GM12878 (cell line): ENCODE data around the gene PKM. TPM values are rescaled to one million over a fixed set of nuclear protein-coding genes. Genes with fewer than 3 reads are reported as not detected.
"Not testable (repeated sequence)": the region's sequence is repeated elsewhere in the genome, so short reads cannot be mapped to it uniquely, and the experiment has no call there.

Experiments used
- ATAC-seq: fragments of 200-7000 bp; cut with Tn5 transposase; 3 replicates; pipeline ENCODE4 v1.9.1; 2020; ENCODE audit warnings: mild to moderate bottlenecking, moderate library complexity
- BruUV-seq: library from RNA; stranded (reverse); fragments of 400-500 nt; replicated peaks from 2 replicates; lab custom pipeline; 2021; lab: Mats Ljungman, UMichigan
- CTCF ChIA-PET: fragments of 300-600 bp; sonication (Branson Sonifier 250); formaldehyde crosslinking; extraction: SDS; loops from one replicate; lab custom pipeline; 2021; ENCODE audit warnings: inconsistent platforms; lab: Yijun Ruan, JAX
- POLR2A ChIA-PET: fragments of 350-600 bp; formaldehyde crosslinking; extraction: SDS; loops from one replicate; lab custom pipeline; 2021; ENCODE audit warnings: inconsistent platforms; lab: Charles Lee
- RAD21 ChIA-PET: fragments of 300-600 bp; sonication (Branson Sonifier 250); formaldehyde crosslinking; loops from one replicate; lab custom pipeline; 2023; ENCODE audit warnings: antibody characterized with exemption; ENCODE audit not compliant: unreplicated experiment; lab: Charles Lee
- SMC1A ChIA-PET: fragments of 300-600 bp; sonication (Branson Sonifier 250); formaldehyde crosslinking; loops from one replicate; lab custom pipeline; 2023; ENCODE audit not compliant: unreplicated experiment, uncharacterized antibody; lab: Charles Lee
- DNase-seq: peaks from one replicate; pipeline ENCODE4 v3.0.0-alpha.2; 2011; ENCODE audit warnings: low read depth, low spot score
- FAIRE-seq: peaks from 3 replicates; lab custom pipeline; 2011; peaks lifted over from hg19 to GRCh38; lab: Jason Lieb, UNC
- H2AFZ ChIP-seq: 2 replicates; pipeline ENCODE4 v1.6.0; 2011; ENCODE audit warnings: low read depth, low read length, control low read depth; ENCODE audit not compliant: control insufficient read depth
- H3K27ac ChIP-seq: 2 replicates; pipeline ENCODE4 v1.5.1; 2011; ENCODE audit warnings: control low read depth; ENCODE audit not compliant: control insufficient read depth, insufficient read depth
- H3K27me3 ChIP-seq, 2 experiments: replicated peaks in 1 of 2; 2 replicates each; pipeline versions ENCODE4 v1.6.0 to v1.6.1; 2011; ENCODE audit warnings: low read length in 1 of 2; ENCODE audit not compliant: control insufficient read depth in 2 of 2, insufficient read depth in 2 of 2
- H3K36me3 ChIP-seq, 2 experiments: 2 replicates each; pipeline ENCODE4 v1.5.1; 2011; ENCODE audit warnings: low read length in 1 of 2; ENCODE audit not compliant: control insufficient read depth in 2 of 2, insufficient read depth in 2 of 2
- H3K4me1 ChIP-seq: 2 replicates; pipeline ENCODE4 v1.6.1; 2011; ENCODE audit warnings: mild to moderate bottlenecking, low read length, moderate library complexity, mixed read lengths; ENCODE audit not compliant: control insufficient read depth, insufficient read depth
- H3K4me2 ChIP-seq: 2 replicates; pipeline ENCODE4 v1.6.0; 2011; ENCODE audit warnings: control low read depth; ENCODE audit not compliant: control insufficient read depth, insufficient read depth
- H3K4me3 ChIP-seq: fragments of 200-600 bp; sonication (generic); 2 replicates; pipeline ENCODE4 v1.5.1; 2016
- H3K79me2 ChIP-seq: 2 replicates; pipeline ENCODE4 v1.6.0; 2011; ENCODE audit warnings: low read length; ENCODE audit not compliant: control insufficient read depth, insufficient read depth
- H3K9ac ChIP-seq: 2 replicates; pipeline ENCODE4 v1.8.0; 2011; ENCODE audit warnings: low read length, control low read depth, mixed read lengths; ENCODE audit not compliant: control insufficient read depth, insufficient read depth
- H3K9me3 ChIP-seq: replicated peaks from 3 replicates; pipeline ENCODE4 v1.5.1; 2011; ENCODE audit warnings: mild to moderate bottlenecking, low read length; ENCODE audit not compliant: control insufficient read depth, insufficient read depth
- H4K20me1 ChIP-seq: 2 replicates; pipeline ENCODE4 v1.6.0; 2011; ENCODE audit not compliant: control insufficient read depth, insufficient read depth
- CREM ChIP-seq: IDR thresholded peaks from 2 replicates; pipeline ENCODE4 v1.6.1; 2014; ENCODE audit warnings: antibody characterized with exemption, low read depth
- NFXL1 ChIP-seq: fragments of 450-650 bp; IDR thresholded peaks from 2 replicates; pipeline ENCODE4 v1.6.1; 2017; ENCODE audit warnings: antibody characterized with exemption, mild to moderate bottlenecking, borderline replicate concordance
- RCOR1 ChIP-seq: conservative IDR thresholded peaks from 2 replicates; pipeline ENCODE4 v1.6.1; 2012; ENCODE audit warnings: low read depth, low read length, improper control_type of control experiment
- WGBS: methylation state at CpG from one replicate; pipeline ENCODE4 v1.1.6; 2016; ENCODE audit warnings: low lambda C conversion rate; ENCODE audit not compliant: insufficient replicate concordance, insufficient coverage; ENCODE audit errors: missing lambda C conversion rate; 5-methylcytosine and 5-hydroxymethylcytosine counted together
- in situ Hi-C: fragments of 300-500 bp; cut with MboI; formaldehyde crosslinking; loops from 9 replicates; pipeline ENCODE4 v1.14.3; 2018; ENCODE audit warnings: mixed read lengths
- intact Hi-C: fragments of 100-400 bp; cut with micrococcal nuclease; formaldehyde crosslinking; loops from one replicate; pipeline ENCODE4 v1.14.2; 2022; ENCODE audit not compliant: unreplicated experiment
- polyA plus RNA-seq, 11 experiments: library from polyadenylated mRNA; depleted of rRNA in 4 of 11; unstranded in 6 of 11; stranded (reverse) in 5 of 11; fragments of >200 nt; fragmentation: Nextera tagmentation in 4 of 11; fragmentation: Illumina TruSeq in 1 of 11; extraction: Ambion mirVana in 4 of 11; extraction: Trizol in 1 of 11; gene quantifications; 1 replicate in 1 of 11; 2 replicates in 10 of 11; pipeline versions ENCODE4 v1.2.1 to v1.2.3, GENCODE V29; 2011 to 2016; ENCODE audit warnings: inconsistent platforms in 2 of 11, missing spikeins in 2 of 11, low read depth in 1 of 11
- total RNA-seq, 4 experiments: library from RNA; depleted of rRNA in 3 of 4; stranded (reverse); fragments of >200 nt in 3 of 4; fragmentation: Illumina TruSeq in 1 of 4; extraction: Trizol in 1 of 4; gene quantifications; 2 replicates each; pipeline versions ENCODE4 v1.2.1 to v1.2.3, GENCODE V29; 2013 to 2021
- TF ChIP-seq, protein P1 (sequence below): IDR thresholded peaks from 2 replicates; pipeline ENCODE4 v1.6.1; 2011; ENCODE audit warnings: borderline replicate concordance, low read depth, mild to moderate bottlenecking, moderate library complexity, low read length; ENCODE audit not compliant: insufficient read depth, poor library complexity, severe bottlenecking

Gene PKM
- total and polyA plus RNA-seq, 10 of the 15 experiments (the other 5 are each of a cell fraction or from before 2014, with no cell fraction given), result 491 to 2,011 (median 1,433) TPM

DNA sequence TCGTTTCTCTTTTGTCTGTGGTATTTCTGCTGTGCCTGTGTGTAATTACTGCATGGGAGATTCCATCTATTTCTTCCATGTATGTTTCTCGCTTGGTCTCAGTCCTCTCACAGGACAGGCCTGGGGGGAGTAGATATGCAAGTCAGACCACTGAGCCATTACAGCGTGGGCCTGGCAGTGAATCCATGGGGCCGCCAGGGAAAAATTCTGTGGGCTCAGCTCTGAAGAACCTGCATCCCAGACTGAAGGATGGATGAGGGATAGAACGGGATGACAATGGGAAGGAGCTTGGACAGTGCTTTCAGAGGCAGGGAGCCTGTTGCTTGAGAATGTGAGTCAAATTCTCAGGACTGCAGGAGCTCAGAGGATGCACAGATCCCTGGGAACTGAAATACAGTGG, 58.2 kb downstream of the PKM start (continued):
- no peak for TF ChIP-seq RCOR1
- no peak for TF ChIP-seq NFXL1
- TF ChIP-seq, protein P1, sequence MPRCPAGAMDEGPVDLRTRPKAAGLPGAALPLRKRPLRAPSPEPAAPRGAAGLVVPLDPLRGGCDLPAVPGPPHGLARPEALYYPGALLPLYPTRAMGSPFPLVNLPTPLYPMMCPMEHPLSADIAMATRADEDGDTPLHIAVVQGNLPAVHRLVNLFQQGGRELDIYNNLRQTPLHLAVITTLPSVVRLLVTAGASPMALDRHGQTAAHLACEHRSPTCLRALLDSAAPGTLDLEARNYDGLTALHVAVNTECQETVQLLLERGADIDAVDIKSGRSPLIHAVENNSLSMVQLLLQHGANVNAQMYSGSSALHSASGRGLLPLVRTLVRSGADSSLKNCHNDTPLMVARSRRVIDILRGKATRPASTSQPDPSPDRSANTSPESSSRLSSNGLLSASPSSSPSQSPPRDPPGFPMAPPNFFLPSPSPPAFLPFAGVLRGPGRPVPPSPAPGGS, result no peak
- no peak for TF ChIP-seq CREM

DNA sequence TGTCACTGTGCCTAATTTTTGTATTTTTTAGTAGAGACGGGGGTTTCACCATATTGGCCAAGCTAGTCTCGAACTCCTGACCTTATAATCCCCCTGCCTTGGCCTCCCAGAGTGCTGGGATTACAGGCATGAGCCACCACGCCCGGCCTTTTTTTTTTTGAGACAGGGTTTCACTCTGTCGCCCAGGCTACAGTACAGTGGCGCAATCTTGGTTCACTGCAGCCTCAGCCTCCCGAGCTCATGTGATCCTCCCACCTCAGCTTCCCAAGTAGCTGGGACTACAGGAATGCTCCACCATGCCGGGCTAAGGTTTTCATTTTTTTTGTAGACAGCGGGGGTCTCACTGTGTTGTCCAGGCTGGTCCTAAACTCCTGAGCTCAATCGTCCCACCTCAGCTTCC, 59.0 kb downstream of the PKM start:
- BruUV-seq, intact Hi-C loops, H3K9me3 ChIP-seq, H4K20me1 ChIP-seq, ATAC-seq, DNase-seq, H3K36me3 ChIP-seq, H3K9ac ChIP-seq, in situ Hi-C loops, H3K4me3 ChIP-seq, H3K79me2 ChIP-seq, H3K4me1 ChIP-seq, FAIRE-seq, CTCF ChIA-PET, H3K27ac ChIP-seq, H2AFZ ChIP-seq, RAD21 ChIA-PET, H3K27me3 ChIP-seq, H3K4me2 ChIP-seq: not testable (repeated sequence)
- POLR2A ChIA-PET, result interaction anchor here (0.6 kb wide), 1 partner anchor 204 kb away, joined by 3 read pairs; no protein-coding TSS in a partner anchor
- WGBS, result 54% methylated on average over 10 of the region's 10 CpGs
- SMC1A ChIA-PET, result interaction anchor here (0.9 kb wide), 1 partner anchor 43 kb away, joined by 3 read pairs; no protein-coding TSS in a partner anchor
